ENCODE data around the gene C1orf159.

C1orf159 gene

GRCh38 chr1:1054971-1055370, 60.9 kb downstream of the C1orf159 start:
- DNase-seq (ENCODE audit: low read depth): no peak
- no peak overlapping the region for H3K4me3 ChIP-seq (ENCODE audit: low read depth, low read length)
- TF ChIP-seq MYC (IDR thresholded peaks at IDR 0.05; ENCODE audit: low read depth, low read length) (no peak), MAX (IDR thresholded peaks at IDR 0.05; ENCODE audit: low read depth, low read length) (no peak), CTCF (IDR thresholded peaks at IDR 0.05; ENCODE audit: low read depth, low read length) (no peak), POLR2A (IDR thresholded peaks at IDR 0.05; ENCODE audit: extremely low read depth, insufficient read length) (no peak)

- no peak for DNase-seq (ENCODE audit: low read depth)
- H3K4me3 ChIP-seq (ENCODE audit: low read depth, low read length): no peak overlapping the region
- no peak for TF ChIP-seq MAX (IDR thresholded peaks at IDR 0.05; ENCODE audit: low read depth, low read length)
- TF ChIP-seq MYC (IDR thresholded peaks at IDR 0.05; ENCODE audit: low read depth, low read length): no peak
Observed at GRCh38 chr1:1054099-1054700, 61.7 kb downstream of the C1orf159 start.

- no peak overlapping the region for H3K4me3 ChIP-seq (ENCODE audit: low read depth, low read length)
- DNase-seq (ENCODE audit: low read depth): no peak
- no peak for TF ChIP-seq POLR2A (IDR thresholded peaks at IDR 0.05; ENCODE audit: extremely low read depth, insufficient read length)
- TF ChIP-seq MYC (IDR thresholded peaks at IDR 0.05; ENCODE audit: low read depth, low read length): no peak
- no peak for TF ChIP-seq CTCF (IDR thresholded peaks at IDR 0.05; ENCODE audit: low read depth, low read length)
- no peak for TF ChIP-seq MAX (IDR thresholded peaks at IDR 0.05; ENCODE audit: low read depth, low read length)
Observed at GRCh38 chr1:1053682-1054081, 62.2 kb downstream of the C1orf159 start.

- H3K4me3 ChIP-seq (ENCODE audit: low read depth, low read length): no peak overlapping the region
- no peak for DNase-seq (ENCODE audit: low read depth)
- TF ChIP-seq MAX (IDR thresholded peaks at IDR 0.05; ENCODE audit: low read depth, low read length) (no peak), POLR2A (IDR thresholded peaks at IDR 0.05; ENCODE audit: extremely low read depth, insufficient read length) (no peak), CTCF (IDR thresholded peaks at IDR 0.05; ENCODE audit: low read depth, low read length) (no peak), MYC (IDR thresholded peaks at IDR 0.05; ENCODE audit: low read depth, low read length) (no peak)
Observed at GRCh38 chr1:1053022-1053421, 62.9 kb downstream of the C1orf159 start.

- DNase-seq (ENCODE audit: low read depth): no peak
- no peak overlapping the region for H3K4me3 ChIP-seq (ENCODE audit: low read depth, low read length)
- no peak for TF ChIP-seq CTCF (IDR thresholded peaks at IDR 0.05; ENCODE audit: low read depth, low read length)
Observed at GRCh38 chr1:1052003-1052840, 63.7 kb downstream of the C1orf159 start.

GRCh38 chr1:1051127-1051810, 64.6 kb downstream of the C1orf159 start:
- DNase-seq (ENCODE audit: low read depth): no peak

More at GRCh38 chr1:1051127-1051810, 64.6 kb downstream of the C1orf159 start:
- no peak overlapping the region for H3K4me3 ChIP-seq (ENCODE audit: low read depth, low read length)
- no peak for TF ChIP-seq MYC (IDR thresholded peaks at IDR 0.05; ENCODE audit: low read depth, low read length)
- no peak for TF ChIP-seq POLR2A (IDR thresholded peaks at IDR 0.05; ENCODE audit: extremely low read depth, insufficient read length)
- TF ChIP-seq CTCF (IDR thresholded peaks at IDR 0.05; ENCODE audit: low read depth, low read length): no peak
- TF ChIP-seq MAX (IDR thresholded peaks at IDR 0.05; ENCODE audit: low read depth, low read length): no peak
